Stomach (tissue), 4 donors: ENCODE measurements around the gene CADM2.

Source experiments
- POLR2A ChIP-seq, 4 donors: fragments of 450-650 bp; IDR thresholded peaks; one replicate each; pipeline ENCODE4 v1.6.1; 2016; ENCODE audit warnings: antibody characterized with exemption in 4 of 4, control low read depth in 2 of 4, mild to moderate bottlenecking in 1 of 4, moderate library complexity in 1 of 4
- POLR2AphosphoS5 ChIP-seq, 3 donors: sonication (generic); formaldehyde crosslinking; IDR thresholded peaks; one replicate each; pipeline ENCODE4 v1.6.1; 2016; ENCODE audit warnings: antibody characterized with exemption in 3 of 3
- TF ChIP-seq, protein P1 (sequence below), 7 experiments: fragments of 450-650 bp in 4 of 7; fragments of 200-600 bp in 3 of 7; sonication (generic) in 3 of 7; IDR thresholded peaks; one replicate each; pipeline ENCODE4 v1.5.1; 2016 to 2019; ENCODE audit warnings: antibody characterized with exemption in 7 of 7, control low read depth in 2 of 7, mild to moderate bottlenecking in 1 of 7

- TF ChIP-seq POLR2AphosphoS5 (IDR thresholded peaks at IDR 0.05) (no peak), POLR2A (IDR thresholded peaks at IDR 0.05) (no peak)
- TF ChIP-seq, protein P1, sequence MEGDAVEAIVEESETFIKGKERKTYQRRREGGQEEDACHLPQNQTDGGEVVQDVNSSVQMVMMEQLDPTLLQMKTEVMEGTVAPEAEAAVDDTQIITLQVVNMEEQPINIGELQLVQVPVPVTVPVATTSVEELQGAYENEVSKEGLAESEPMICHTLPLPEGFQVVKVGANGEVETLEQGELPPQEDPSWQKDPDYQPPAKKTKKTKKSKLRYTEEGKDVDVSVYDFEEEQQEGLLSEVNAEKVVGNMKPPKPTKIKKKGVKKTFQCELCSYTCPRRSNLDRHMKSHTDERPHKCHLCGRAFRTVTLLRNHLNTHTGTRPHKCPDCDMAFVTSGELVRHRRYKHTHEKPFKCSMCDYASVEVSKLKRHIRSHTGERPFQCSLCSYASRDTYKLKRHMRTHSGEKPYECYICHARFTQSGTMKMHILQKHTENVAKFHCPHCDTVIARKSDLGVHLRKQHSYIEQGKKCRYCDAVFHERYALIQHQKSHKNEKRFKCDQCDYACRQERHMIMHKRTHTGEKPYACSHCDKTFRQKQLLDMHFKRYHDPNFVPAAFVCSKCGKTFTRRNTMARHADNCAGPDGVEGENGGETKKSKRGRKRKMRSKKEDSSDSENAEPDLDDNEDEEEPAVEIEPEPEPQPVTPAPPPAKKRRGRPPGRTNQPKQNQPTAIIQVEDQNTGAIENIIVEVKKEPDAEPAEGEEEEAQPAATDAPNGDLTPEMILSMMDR (IDR thresholded peaks at IDR 0.05) = no peak
These were observed 614.2 kb downstream of the CADM2 start for GRCh38 chr3:85572978-85573377.
